Measurements from ENCODE around the gene TRAPPC3L. TPM values are rescaled to one million over a fixed set of nuclear protein-coding genes. Genes with fewer than 3 reads are reported as not detected.

The TRAPPC3L gene
- total RNA-seq, 1 donor = not detected

DNA sequence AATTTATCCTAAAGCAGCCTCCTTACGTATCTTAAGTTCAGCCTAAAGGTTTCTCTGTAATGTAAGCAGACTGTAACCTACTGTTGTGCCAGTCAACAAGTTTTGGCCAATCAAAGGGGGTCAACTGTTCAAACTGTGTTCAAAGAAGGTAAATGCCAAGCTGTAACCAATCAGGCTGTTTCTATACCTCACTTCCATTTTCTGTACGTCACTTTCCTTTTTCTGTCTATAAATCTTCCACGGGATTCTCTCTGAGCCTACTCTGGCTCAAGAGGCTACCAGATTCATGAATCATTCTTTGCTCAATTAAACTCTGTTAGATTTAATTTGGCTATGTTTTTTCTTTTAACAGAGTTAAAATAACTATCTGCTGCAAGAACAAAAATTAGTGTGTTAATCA lies 89.4 kb downstream of the TRAPPC3L start:
- DNase-seq (ENCODE audit: low read depth) = no peak
- TF ChIP-seq CTCF (IDR thresholded peaks at IDR 0.05; ENCODE audit: insufficient read depth, low read depth, low read length) = no peak
- H3K4me3 ChIP-seq (ENCODE audit: low read depth, low read length) = no peak overlapping the region

- H3K4me3 ChIP-seq (ENCODE audit: low read depth, low read length) = no peak overlapping the region
- no peak for TF ChIP-seq CTCF (IDR thresholded peaks at IDR 0.05; ENCODE audit: insufficient read depth, low read depth, low read length)
- DNase-seq (ENCODE audit: low read depth) = no peak
These were observed 93.0 kb downstream of the TRAPPC3L start for GRCh38 chr6:116452531-116452930.

- DNase-seq (ENCODE audit: low read depth) = no peak
- no peak for TF ChIP-seq CTCF (IDR thresholded peaks at IDR 0.05; ENCODE audit: insufficient read depth, low read depth, low read length)
- H3K4me3 ChIP-seq (ENCODE audit: low read depth, low read length) = no peak overlapping the region
These were observed 93.6 kb downstream of the TRAPPC3L start for GRCh38 chr6:116451916-116452315.

GRCh38 chr6:116450769-116451740 lies 94.4 kb downstream of the TRAPPC3L start:
- H3K4me3 ChIP-seq (ENCODE audit: low read depth, low read length) = no peak overlapping the region
- no peak for TF ChIP-seq CTCF (IDR thresholded peaks at IDR 0.05; ENCODE audit: insufficient read depth, low read depth, low read length)
- no peak for DNase-seq (ENCODE audit: low read depth)

DNA sequence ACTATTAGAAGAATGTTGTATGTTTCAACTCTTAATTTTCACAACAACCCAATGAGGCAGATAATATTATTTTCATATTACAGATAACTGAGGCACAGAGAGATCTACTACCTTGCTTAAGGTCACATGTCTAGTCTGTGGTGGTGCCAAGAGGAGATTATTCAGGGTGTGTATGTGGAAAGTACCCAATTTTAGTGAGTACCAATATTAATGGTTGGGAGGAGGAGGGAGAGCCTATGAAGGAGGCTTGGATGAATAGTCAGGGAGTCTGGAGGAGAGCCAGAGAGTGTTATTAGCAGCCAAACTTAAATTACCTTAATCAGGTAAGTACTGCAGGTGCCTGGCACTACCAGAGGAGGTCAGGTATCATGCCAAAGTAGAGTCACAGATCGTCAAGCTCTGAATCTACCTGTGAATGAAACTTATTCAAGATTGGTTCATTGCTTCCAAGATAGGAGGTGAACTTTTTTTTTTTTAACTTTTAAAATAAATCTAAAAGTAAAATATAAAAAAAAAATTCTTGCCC lies 95.2 kb downstream of the TRAPPC3L start:
- DNase-seq (ENCODE audit: low read depth) = no peak
- TF ChIP-seq CTCF (IDR thresholded peaks at IDR 0.05; ENCODE audit: insufficient read depth, low read depth, low read length) = no peak
- H3K4me3 ChIP-seq (ENCODE audit: low read depth, low read length) = no peak overlapping the region

- no peak overlapping the region for H3K4me3 ChIP-seq (ENCODE audit: low read depth, low read length)
- no peak for TF ChIP-seq CTCF (IDR thresholded peaks at IDR 0.05; ENCODE audit: insufficient read depth, low read depth, low read length)
These were observed 95.9 kb downstream of the TRAPPC3L start for GRCh38 chr6:116449565-116449964.

More at GRCh38 chr6:116449565-116449964, 95.9 kb downstream of the TRAPPC3L start:
- no peak for DNase-seq (ENCODE audit: low read depth)
